ENCODE measurements around the gene TOX3. TPM values are rescaled to one million over a fixed set of nuclear protein-coding genes. Genes with fewer than 3 reads are reported as not detected.

The TOX3 gene
- total and polyA plus RNA-seq, 2 experiments from 2014 or later: 9.8 to 15.6 TPM

DNA sequence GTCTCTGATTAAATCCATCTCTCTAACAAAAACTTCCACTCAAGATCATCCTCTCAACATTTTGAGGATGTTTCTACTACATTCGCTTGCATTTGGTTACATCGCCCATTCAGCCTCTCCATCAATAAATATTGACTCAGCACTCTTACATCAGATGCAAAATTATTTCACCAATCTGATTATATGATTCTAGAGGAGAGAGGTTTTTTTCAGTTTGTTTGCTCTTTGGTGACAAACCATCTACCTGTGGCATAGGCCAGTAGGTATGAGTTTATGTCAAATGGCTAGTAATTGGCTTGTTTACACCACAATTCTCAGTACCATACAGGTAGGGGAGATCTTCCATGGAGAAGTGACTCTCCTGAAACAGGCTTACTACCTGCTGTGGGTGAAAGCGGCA lies 52.3 kb downstream of the TOX3 start:
- peaks cover 32% of the 10 kb centered on the region for H3K4me1 ChIP-seq (ENCODE audit: insufficient read depth)
- peaks cover 44% of the 10 kb centered on the region for H3K4me1 Mint-ChIP-seq

More for the DNA sequence above, 52.3 kb downstream of the TOX3 start:
- ATAC-seq (no peak), DNase-seq (ENCODE audit: low spot score) (no peak)
- H3K4me3 ChIP-seq: no peak overlapping the region
- no peak for TF ChIP-seq CREB1 (CRISPR knock-in tag; IDR thresholded peaks at IDR 0.05; ENCODE audit: low read depth)
- no peak for TF ChIP-seq POLR2AphosphoS5 (IDR thresholded peaks at IDR 0.05; ENCODE audit: low read depth)
- no peak for TF ChIP-seq ZNF331 (CRISPR knock-in tag; IDR thresholded peaks at IDR 0.05; ENCODE audit: low read depth)
- TF ChIP-seq STAT1 (IDR thresholded peaks at IDR 0.05; ENCODE audit: unreplicated experiment): no peak
- no peak for TF ChIP-seq EZH2 (IDR thresholded peaks at IDR 0.05; ENCODE audit: low read depth, unreplicated experiment)
- no peak for TF ChIP-seq ETS1 (IDR thresholded peaks at IDR 0.05)
- TF ChIP-seq CTCF (conservative IDR thresholded peaks at IDR 0.05; ENCODE audit: low read depth in 2 of 2): no peak
- no peak for TF ChIP-seq ZNF462 (CRISPR knock-in tag; IDR thresholded peaks at IDR 0.05)
- Mint-ChIP-seq H3K27me3 (ENCODE audit: insufficient read depth, low read depth, poor library complexity) (peaks cover 2% of the 10 kb centered on the region), H3K36me3 (ENCODE audit: low read depth) (peaks cover 4% of the 10 kb centered on the region), H3K9me3 (no peaks in the 10 kb centered on the region), H3K27ac (no peak overlapping the region), H3K4me3 (no peak overlapping the region)
- no peaks in the 10 kb centered on the region for H3K27me3 ChIP-seq (ENCODE audit: insufficient read depth)
- no peak overlapping the region for H2AFZ ChIP-seq
- H3K4me2 ChIP-seq: no peak overlapping the region
- H4K20me1 ChIP-seq (replicated peaks; ENCODE audit: insufficient read depth): no peaks in the 10 kb centered on the region
- H3K27ac ChIP-seq (ENCODE audit: low read depth): no peak overlapping the region
- H3K79me2 ChIP-seq (replicated peaks; ENCODE audit: insufficient read depth): peaks cover 78% of the 10 kb centered on the region
- H3F3A ChIP-seq (replicated peaks; ENCODE audit: low read depth): no peaks in the 10 kb centered on the region
- no peaks in the 10 kb centered on the region for H3K36me3 ChIP-seq (ENCODE audit: insufficient read depth)
- 0 out of 2 replicates have a peak, but pooled peaks cover 4% of the 10 kb centered on the region for H3K9me2 ChIP-seq (ENCODE audit: insufficient read depth)
